Measurements from ENCODE around the gene PRPSAP1.

DNA sequence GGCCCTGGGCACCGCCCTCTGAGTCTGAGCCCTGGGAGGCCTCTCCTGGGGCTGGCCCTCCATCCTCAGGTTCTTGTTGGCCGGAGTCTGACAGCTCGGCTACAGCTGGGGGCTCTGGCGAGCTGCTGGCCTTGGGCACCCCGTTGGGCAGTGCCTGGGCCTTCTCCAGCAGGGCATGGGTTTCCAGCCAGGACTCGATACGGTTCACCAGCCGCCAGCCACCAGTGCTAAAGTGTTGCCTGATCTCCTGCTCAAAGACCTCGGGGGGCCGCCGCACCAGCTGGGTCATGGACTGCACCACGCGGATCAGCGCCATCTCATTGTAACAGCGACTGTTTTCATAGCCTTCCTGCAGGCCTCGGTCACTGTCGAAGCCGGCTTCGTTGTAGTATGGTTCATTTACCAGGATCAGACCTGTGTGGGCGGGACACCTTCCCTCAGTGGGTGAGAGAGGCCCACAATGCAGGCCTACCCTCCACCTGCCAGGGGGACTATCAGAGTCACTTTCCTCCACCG lies 37.5 kb upstream of the PRPSAP1 start:
- TF ChIP-seq CTCF (IDR thresholded peaks at IDR 0.05) (no peak), POLR2A (IDR thresholded peaks at IDR 0.05) (no peak)

All from adrenal gland (tissue), 5 donors.